ENCODE data around the gene ERP44. TPM values are rescaled to one million over a fixed set of nuclear protein-coding genes. Genes with fewer than 3 reads are reported as not detected.

ERP44 gene
- total and polyA plus RNA-seq, 10 donors: 9.5 to 21.4 (median 17.2) TPM

DNA sequence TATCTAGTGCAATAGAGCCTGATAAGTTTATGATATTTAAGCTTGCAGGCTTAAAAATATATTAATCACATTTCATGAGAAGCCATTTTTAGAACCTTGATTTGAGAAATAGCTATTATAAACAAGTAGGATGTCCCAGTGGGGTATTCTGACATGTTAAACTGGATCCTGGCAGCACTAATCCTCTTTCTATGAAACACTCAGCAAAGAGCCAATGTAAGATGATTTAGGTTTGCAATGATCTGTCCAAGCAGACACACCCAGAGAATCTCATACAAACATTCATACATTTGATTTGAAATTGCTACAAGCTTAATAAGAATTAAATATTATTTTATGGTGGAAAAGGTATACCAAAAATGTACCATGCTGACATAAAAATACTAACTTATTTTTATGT, 86.5 kb downstream of the ERP44 start:
- no peaks in the 10 kb centered on the region for H3K27me3 ChIP-seq (replicated peaks in 1 of 7)
- TF ChIP-seq, protein P1, sequence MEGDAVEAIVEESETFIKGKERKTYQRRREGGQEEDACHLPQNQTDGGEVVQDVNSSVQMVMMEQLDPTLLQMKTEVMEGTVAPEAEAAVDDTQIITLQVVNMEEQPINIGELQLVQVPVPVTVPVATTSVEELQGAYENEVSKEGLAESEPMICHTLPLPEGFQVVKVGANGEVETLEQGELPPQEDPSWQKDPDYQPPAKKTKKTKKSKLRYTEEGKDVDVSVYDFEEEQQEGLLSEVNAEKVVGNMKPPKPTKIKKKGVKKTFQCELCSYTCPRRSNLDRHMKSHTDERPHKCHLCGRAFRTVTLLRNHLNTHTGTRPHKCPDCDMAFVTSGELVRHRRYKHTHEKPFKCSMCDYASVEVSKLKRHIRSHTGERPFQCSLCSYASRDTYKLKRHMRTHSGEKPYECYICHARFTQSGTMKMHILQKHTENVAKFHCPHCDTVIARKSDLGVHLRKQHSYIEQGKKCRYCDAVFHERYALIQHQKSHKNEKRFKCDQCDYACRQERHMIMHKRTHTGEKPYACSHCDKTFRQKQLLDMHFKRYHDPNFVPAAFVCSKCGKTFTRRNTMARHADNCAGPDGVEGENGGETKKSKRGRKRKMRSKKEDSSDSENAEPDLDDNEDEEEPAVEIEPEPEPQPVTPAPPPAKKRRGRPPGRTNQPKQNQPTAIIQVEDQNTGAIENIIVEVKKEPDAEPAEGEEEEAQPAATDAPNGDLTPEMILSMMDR (IDR thresholded peaks at IDR 0.05 in 8 of 11, conservative IDR thresholded peaks at IDR 0.05 in 3 of 11): no peak
- TF ChIP-seq POLR2AphosphoS5 (IDR thresholded peaks at IDR 0.05) (no peak), POLR2A (IDR thresholded peaks at IDR 0.05) (no peak)
- peaks cover 0 to 15% (median 12%) of the 10 kb centered on the region in 8 donors for H3K9me3 ChIP-seq
- DNase-seq: no peak
- intact Hi-C loops (cut with DNase I; ENCODE audit: low total_unique reads): loop anchor here (5.0 kb wide), 1 partner anchor 205 kb away; no protein-coding TSS in a partner anchor
- peaks cover 0 to 86% (median 47%) of the 10 kb centered on the region in 6 donors for H3K36me3 ChIP-seq
- no peaks in the 10 kb centered on the region for H3K4me1 ChIP-seq
- no peak overlapping the region for H3K27ac ChIP-seq
- H3K4me3 ChIP-seq: no peak overlapping the region

DNA sequence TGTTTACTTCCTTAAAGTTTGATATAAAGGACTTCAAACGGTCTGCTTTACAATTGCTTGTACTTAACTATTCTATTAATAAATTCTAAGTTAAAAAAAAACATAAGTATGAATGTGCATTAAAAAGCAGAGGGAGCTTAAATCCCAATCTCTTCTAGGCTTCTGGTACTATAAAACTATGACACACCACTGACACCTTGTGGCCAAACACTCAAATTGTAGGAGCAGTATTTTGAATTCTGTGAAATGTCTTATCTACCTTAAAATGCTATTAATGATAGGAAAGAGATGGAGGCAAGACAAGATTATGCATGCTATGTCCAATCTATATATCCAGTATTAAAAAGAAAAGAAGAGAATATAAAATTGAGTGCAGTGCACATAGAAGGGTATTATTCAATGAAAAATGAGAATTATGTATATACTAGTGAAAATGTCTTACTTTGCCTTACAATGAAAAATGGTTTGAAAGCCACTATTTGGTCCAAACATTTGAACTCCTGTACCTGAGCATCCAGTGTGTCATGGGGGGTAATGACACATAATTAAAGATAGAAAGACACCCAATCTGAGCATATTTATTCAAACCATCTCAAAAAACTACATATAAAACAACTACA, 87.6 kb downstream of the ERP44 start:
- Histone ChIP-seq H3K4me3 (no peak overlapping the region), H3K27ac (no peak overlapping the region), H3K4me1 (no peaks in the 10 kb centered on the region), H3K9me3 (peaks cover 0 to 15% (median 12%) of the 10 kb centered on the region in 8 donors), H3K27me3 (replicated peaks in 1 of 7) (no peaks in the 10 kb centered on the region), H3K36me3 (peaks cover 0 to 86% (median 44%) of the 10 kb centered on the region in 6 donors)
- no peak for DNase-seq
- WGBS, 5 donors: 61 to 67% (median 64%) methylated on average over 1 of the region's 1 CpG
- TF ChIP-seq POLR2AphosphoS5 (IDR thresholded peaks at IDR 0.05): no peak
- no peak for TF ChIP-seq POLR2A (IDR thresholded peaks at IDR 0.05)
- TF ChIP-seq, protein P1 (IDR thresholded peaks at IDR 0.05 in 8 of 11, conservative IDR thresholded peaks at IDR 0.05 in 3 of 11): peak; percentile 27 to 72 (median 63)
- intact Hi-C loops (cut with DNase I; ENCODE audit: low total_unique reads): loop anchor here (5.0 kb wide), 1 partner anchor 204 kb away; no protein-coding TSS in a partner anchor

DNA sequence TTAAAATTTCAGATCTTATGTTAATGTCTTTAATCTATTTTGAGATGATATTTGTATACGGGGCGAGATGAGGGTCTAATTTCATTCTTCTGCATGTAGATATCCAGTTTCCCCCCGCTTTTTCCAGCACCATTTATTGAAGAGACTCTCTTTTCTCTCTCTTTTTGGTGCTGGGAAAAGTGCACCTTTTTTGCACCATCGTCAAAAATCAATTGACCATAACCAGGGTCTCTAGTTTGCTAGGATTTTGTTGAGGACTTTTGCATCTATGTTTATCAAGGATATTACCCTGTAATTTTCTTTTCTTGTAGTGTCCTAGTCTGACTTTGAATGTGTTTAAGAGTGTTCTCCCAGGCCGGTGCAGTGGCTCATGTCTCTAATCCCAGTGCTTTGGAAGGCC, 99.0 kb downstream of the ERP44 start:
- Histone ChIP-seq H3K4me1 (no peaks in the 10 kb centered on the region), H3K36me3 (peaks cover 0 to 74% (median 27%) of the 10 kb centered on the region in 6 donors), H3K27me3 (replicated peaks in 1 of 7) (no peaks in the 10 kb centered on the region), H3K9me3 (peaks cover 0 to 11% (median 2%) of the 10 kb centered on the region in 8 donors), H3K27ac (no peak overlapping the region), H3K4me3 (no peak overlapping the region)
- intact Hi-C loops (cut with DNase I; ENCODE audit: low total_unique reads): no loop called here
- TF ChIP-seq POLR2A (IDR thresholded peaks at IDR 0.05) (no peak), POLR2AphosphoS5 (IDR thresholded peaks at IDR 0.05) (no peak)
- TF ChIP-seq, protein P1 (IDR thresholded peaks at IDR 0.05 in 8 of 11, conservative IDR thresholded peaks at IDR 0.05 in 3 of 11): no peak
- WGBS, 5 donors: 96 to 100% (median 99%) methylated on average over 5 of the region's 5 CpGs
- DNase-seq: no peak

DNA sequence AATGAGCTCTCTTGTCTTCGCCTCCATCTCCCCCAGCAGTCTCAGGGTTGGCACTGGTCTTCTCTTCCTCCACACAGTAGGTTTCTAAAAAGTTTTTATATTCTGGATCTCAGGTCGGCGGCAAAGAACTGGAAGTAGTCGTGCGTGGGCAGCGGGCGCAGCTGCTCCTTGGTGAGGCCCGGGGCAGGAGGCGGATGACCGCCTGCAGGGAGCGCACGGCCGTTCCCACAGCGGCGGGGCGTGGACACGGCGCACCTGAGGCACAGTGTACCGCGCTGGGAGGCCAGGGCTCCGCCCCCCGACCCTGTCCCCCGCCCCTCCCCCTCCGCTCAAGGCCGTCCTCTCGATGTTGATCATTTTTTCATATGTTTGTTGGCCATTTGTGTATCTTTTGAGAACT, 99.9 kb downstream of the ERP44 start:
- 96 to 99% (median 97%) methylated on average over 25 to 26 of the region's 26 CpGs for WGBS, 5 donors
- Histone ChIP-seq H3K9me3 (peaks cover 0 to 19% (median 11%) of the 10 kb centered on the region in 8 donors), H3K36me3 (peaks cover 0 to 73% (median 19%) of the 10 kb centered on the region in 6 donors), H3K27ac (no peak overlapping the region), H3K4me1 (no peaks in the 10 kb centered on the region), H3K27me3 (replicated peaks in 1 of 7) (no peaks in the 10 kb centered on the region), H3K4me3 (no peak overlapping the region)
- intact Hi-C loops (cut with DNase I; ENCODE audit: low total_unique reads): no loop called here
- peak in 2 of 3 donors; percentile 7 to 41 for TF ChIP-seq POLR2AphosphoS5 (IDR thresholded peaks at IDR 0.05)
- no peak for TF ChIP-seq POLR2A (IDR thresholded peaks at IDR 0.05)
- TF ChIP-seq, protein P1 (IDR thresholded peaks at IDR 0.05 in 8 of 11, conservative IDR thresholded peaks at IDR 0.05 in 3 of 11): no peak
- DNase-seq: no peak
